Astrocyte of the spinal cord (primary cell): ENCODE data around the gene LCN2.
A peak's percentile ranks its signal among the peaks of the same experiment; 100 is the strongest.

Source experiments
- DNase-seq: peaks from one replicate; pipeline ENCODE4 v3.0.0; 2011; ENCODE audit warnings: low read depth, low spot score
- H3K4me3 ChIP-seq: 2 replicates; pipeline ENCODE4 v1.5.1; 2011; ENCODE audit warnings: low read depth, mild to moderate bottlenecking, low read length, moderate library complexity
- CTCF ChIP-seq: IDR thresholded peaks from 2 replicates; pipeline ENCODE4 v1.5.1; 2012; ENCODE audit warnings: low read depth, mild to moderate bottlenecking, low read length, inconsistent platforms
- in situ Hi-C: cut with HindIII; loops from 2 replicates; pipeline ENCODE4 v1.10.0; 2017; ENCODE audit warnings: low sequenced_read_pairs

Gene LCN2

GRCh38 chr9:128190013-128190412 lies 40.8 kb downstream of the LCN2 start:
- DNase-seq = no peak
- no peak overlapping the region for H3K4me3 ChIP-seq
- in situ Hi-C loops = no loop called here
- no peak for TF ChIP-seq CTCF

GRCh38 chr9:128190516-128191405 lies 41.5 kb downstream of the LCN2 start:
- H3K4me3 ChIP-seq = peak overlapping the region; percentile 62
- no peak for DNase-seq
- TF ChIP-seq CTCF = no peak
- in situ Hi-C loops = no loop called here

- in situ Hi-C loops = no loop called here
- TF ChIP-seq CTCF = peak; percentile 69
- DNase-seq = peak; percentile 79
- H3K4me3 ChIP-seq = peak within 1 kb of the TSS; percentile 62
These were observed 42.3 kb downstream of the LCN2 start, which contains the start of gene CIZ1 for GRCh38 chr9:128191406-128192046. Gene CIZ1, minus strand, starts transcription at chr9:128191572. Its CDS starts 715 bp downstream, at chr9:128190857.

- peak; percentile 20 for TF ChIP-seq CTCF
- DNase-seq = peak; percentile 82
- in situ Hi-C loops = no loop called here
- H3K4me3 ChIP-seq = peak overlapping the region; percentile 62
These were observed 43.5 kb downstream of the LCN2 start for GRCh38 chr9:128192601-128193371.

- H3K4me3 ChIP-seq = no peak overlapping the region
- no peak for TF ChIP-seq CTCF
- no peak for DNase-seq
- in situ Hi-C loops = no loop called here
These were observed 44.3 kb downstream of the LCN2 start for GRCh38 chr9:128193469-128194096.
